ENCODE data around the gene TSEN15. TPM values are rescaled to one million over a fixed set of nuclear protein-coding genes. Genes with fewer than 3 reads are reported as not detected.

The TSEN15 gene
- total RNA-seq, 1 experiment from 2014 or later, result 31.1 TPM

Other genes starting within 250 kb of the TSEN15 start
- gene RGL1, start 246.6 kb upstream of the TSEN15 start, total RNA-seq (2021; ENCODE audit: unreplicated experiment), result 1.3 TPM
- 0.22 TPM for gene COLGALT2, start 14.0 kb upstream of the TSEN15 start, total RNA-seq (2021; ENCODE audit: unreplicated experiment)